PC-9 (cell line): ENCODE data around the gene ZNF561.

Experiments used
- EZH2 ChIP-seq: fragments of 200-600 bp; sonication (generic); IDR thresholded peaks from 2 replicates; pipeline ENCODE4 v1.8.0; 2017; ENCODE audit warnings: antibody characterized with exemption, low read depth
- TF ChIP-seq, protein P1 (sequence below): fragments of 200-600 bp; sonication (generic); conservative IDR thresholded peaks from 2 replicates; pipeline ENCODE4 v1.6.1; 2017; ENCODE audit warnings: mixed run types, antibody characterized with exemption, mild to moderate bottlenecking, moderate library complexity

DNA sequence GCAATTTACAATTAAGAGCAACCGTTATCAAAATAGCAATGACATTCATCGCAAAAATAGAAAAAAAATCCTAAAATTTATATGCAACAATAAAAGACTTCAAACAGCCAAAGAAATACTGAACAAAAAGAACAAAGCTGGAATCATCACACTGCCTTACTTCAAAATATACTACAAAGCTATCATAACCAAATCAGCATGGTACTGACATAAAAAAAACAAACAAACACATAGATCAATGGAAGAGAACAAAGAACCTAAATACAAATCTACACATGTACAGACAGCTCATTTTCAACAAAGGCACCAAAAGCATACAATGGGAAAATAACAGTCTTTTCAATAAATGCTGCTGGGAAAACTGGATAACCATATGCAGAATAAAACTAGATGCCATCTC lies 47.5 kb upstream of the ZNF561 start:
- TF ChIP-seq, protein P1, sequence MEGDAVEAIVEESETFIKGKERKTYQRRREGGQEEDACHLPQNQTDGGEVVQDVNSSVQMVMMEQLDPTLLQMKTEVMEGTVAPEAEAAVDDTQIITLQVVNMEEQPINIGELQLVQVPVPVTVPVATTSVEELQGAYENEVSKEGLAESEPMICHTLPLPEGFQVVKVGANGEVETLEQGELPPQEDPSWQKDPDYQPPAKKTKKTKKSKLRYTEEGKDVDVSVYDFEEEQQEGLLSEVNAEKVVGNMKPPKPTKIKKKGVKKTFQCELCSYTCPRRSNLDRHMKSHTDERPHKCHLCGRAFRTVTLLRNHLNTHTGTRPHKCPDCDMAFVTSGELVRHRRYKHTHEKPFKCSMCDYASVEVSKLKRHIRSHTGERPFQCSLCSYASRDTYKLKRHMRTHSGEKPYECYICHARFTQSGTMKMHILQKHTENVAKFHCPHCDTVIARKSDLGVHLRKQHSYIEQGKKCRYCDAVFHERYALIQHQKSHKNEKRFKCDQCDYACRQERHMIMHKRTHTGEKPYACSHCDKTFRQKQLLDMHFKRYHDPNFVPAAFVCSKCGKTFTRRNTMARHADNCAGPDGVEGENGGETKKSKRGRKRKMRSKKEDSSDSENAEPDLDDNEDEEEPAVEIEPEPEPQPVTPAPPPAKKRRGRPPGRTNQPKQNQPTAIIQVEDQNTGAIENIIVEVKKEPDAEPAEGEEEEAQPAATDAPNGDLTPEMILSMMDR: no peak
- no peak for TF ChIP-seq EZH2
